RWPE2 (cell line): ENCODE data around the gene TMEM43.

Experiments
- ATAC-seq: fragments of 200-7000 bp; cut with Tn5 transposase; 3 replicates; pipeline ENCODE4 v1.9.1; 2021; ENCODE audit warnings: low read depth
- DNase-seq: peaks from one replicate; pipeline ENCODE4 v3.0.0-alpha.2; 2020; ENCODE audit warnings: low spot score
- H3K27ac ChIP-seq: fragments of 450-650 bp; 2 replicates; pipeline ENCODE4 v1.5.1; 2017; ENCODE audit warnings: mild to moderate bottlenecking; ENCODE audit not compliant: poor library complexity, severe bottlenecking
- H3K27me3 ChIP-seq: fragments of 250-450 bp; sonication (Bioruptor Pico); 2 replicates; pipeline ENCODE4 v1.5.1; 2021; ENCODE audit warnings: mild to moderate bottlenecking, moderate library complexity; ENCODE audit not compliant: insufficient read depth, poor library complexity, severe bottlenecking
- H3K36me3 ChIP-seq: fragments of 250-450 bp; sonication (Bioruptor Pico); 2 replicates; pipeline ENCODE4 v1.5.1; 2020; ENCODE audit warnings: low read depth, mild to moderate bottlenecking, moderate library complexity
- H3K4me1 ChIP-seq: fragments of 250-450 bp; sonication (Bioruptor Pico); 2 replicates; pipeline ENCODE4 v1.5.1; 2021; ENCODE audit warnings: mild to moderate bottlenecking, moderate library complexity; ENCODE audit not compliant: insufficient read depth, poor library complexity, severe bottlenecking
- H3K4me3 ChIP-seq: fragments of 250-450 bp; sonication (Bioruptor Pico); 2 replicates; pipeline ENCODE4 v1.5.1; 2021; ENCODE audit warnings: mild to moderate bottlenecking, moderate library complexity; ENCODE audit not compliant: severe bottlenecking
- H3K9me3 ChIP-seq: fragments of 250-450 bp; sonication (Bioruptor Pico); 2 replicates; pipeline ENCODE4 v1.5.1; 2021; ENCODE audit warnings: mild to moderate bottlenecking, moderate library complexity; ENCODE audit not compliant: severe bottlenecking
- CTCF ChIP-seq: fragments of 450-650 bp; IDR thresholded peaks from one replicate; pipeline ENCODE4 v1.5.1; 2017; ENCODE audit warnings: mild to moderate bottlenecking, moderate library complexity; ENCODE audit not compliant: poor library complexity, severe bottlenecking

The TMEM43 gene

GRCh38 chr3:14183015-14183577, 58.2 kb downstream of the TMEM43 start:
- no peaks in the 10 kb centered on the region for H3K9me3 ChIP-seq
- H3K4me1 ChIP-seq, result peaks cover 14% of the 10 kb centered on the region
- H3K27me3 ChIP-seq, result no peaks in the 10 kb centered on the region
- no peak for ATAC-seq
- TF ChIP-seq CTCF, result no peak
- no peak for DNase-seq
- H3K4me3 ChIP-seq, result no peak overlapping the region
- peaks cover 67% of the 10 kb centered on the region for H3K36me3 ChIP-seq
- no peak overlapping the region for H3K27ac ChIP-seq

- H3K4me1 ChIP-seq, result peaks cover 8% of the 10 kb centered on the region
- no peaks in the 10 kb centered on the region for H3K9me3 ChIP-seq
- H3K27ac ChIP-seq, result no peak overlapping the region
- no peak for DNase-seq
- TF ChIP-seq CTCF, result no peak
- ATAC-seq, result no peak
- no peak overlapping the region for H3K4me3 ChIP-seq
- no peaks in the 10 kb centered on the region for H3K27me3 ChIP-seq
- peaks cover 76% of the 10 kb centered on the region for H3K36me3 ChIP-seq
Observed at GRCh38 chr3:14186854-14187458, 62.1 kb downstream of the TMEM43 start.

GRCh38 chr3:14188041-14188754, 63.3 kb downstream of the TMEM43 start:
- Histone ChIP-seq H3K36me3 (peaks cover 64% of the 10 kb centered on the region), H3K9me3 (no peaks in the 10 kb centered on the region), H3K4me1 (no peaks in the 10 kb centered on the region), H3K27me3 (no peaks in the 10 kb centered on the region), H3K27ac (no peak overlapping the region), H3K4me3 (no peak overlapping the region)
- TF ChIP-seq CTCF, result no peak
- DNase-seq, result no peak
- no peak for ATAC-seq
